Skeletal muscle cell (primary cell): Measurements from ENCODE around the gene SPRED3.
"Not testable (repeated sequence)": the region's sequence is repeated elsewhere in the genome, so short reads cannot be mapped to it uniquely, and the experiment has no call there.

Source experiments
- DNase-seq: peaks from one replicate; pipeline ENCODE4 v3.0.0-alpha.2; 2010; ENCODE audit warnings: low read depth
- H3K4me3 ChIP-seq: 2 replicates; pipeline ENCODE4 v1.5.1; 2011; ENCODE audit warnings: low read depth, mild to moderate bottlenecking, control low read depth, low read length, moderate library complexity

Gene SPRED3

GRCh38 chr19:38411041-38411712 lies 22.7 kb downstream of the SPRED3 start:
- no peak overlapping the region for H3K4me3 ChIP-seq
- DNase-seq, result no peak

GRCh38 chr19:38411898-38412297 lies 23.4 kb downstream of the SPRED3 start:
- H3K4me3 ChIP-seq, DNase-seq: not testable (repeated sequence)

GRCh38 chr19:38412491-38412890 lies 24.0 kb downstream of the SPRED3 start:
- no peak for DNase-seq
- no peak overlapping the region for H3K4me3 ChIP-seq

GRCh38 chr19:38412961-38413360 lies 24.5 kb downstream of the SPRED3 start:
- DNase-seq, result no peak
- H3K4me3 ChIP-seq, result no peak overlapping the region

GRCh38 chr19:38413416-38413815 lies 24.9 kb downstream of the SPRED3 start:
- DNase-seq, result no peak
- no peak overlapping the region for H3K4me3 ChIP-seq

GRCh38 chr19:38417146-38417543 lies 28.6 kb downstream of the SPRED3 start:
- H3K4me3 ChIP-seq, result no peak overlapping the region
- DNase-seq, result no peak

GRCh38 chr19:38417544-38418506 lies 29.3 kb downstream of the SPRED3 start:
- DNase-seq, result no peak
- peak overlapping the region; percentile 15 for H3K4me3 ChIP-seq

- no peak for DNase-seq
- H3K4me3 ChIP-seq, result no peak overlapping the region
Observed at GRCh38 chr19:38420935-38421334, 32.4 kb downstream of the SPRED3 start.

GRCh38 chr19:38421856-38422255 lies 33.4 kb downstream of the SPRED3 start:
- no peak overlapping the region for H3K4me3 ChIP-seq
- DNase-seq, result no peak

- no peak for DNase-seq
Observed at GRCh38 chr19:38422438-38422837, 33.9 kb downstream of the SPRED3 start.

GRCh38 chr19:38424272-38424671 lies 35.8 kb downstream of the SPRED3 start:
- no peak for DNase-seq
- no peak overlapping the region for H3K4me3 ChIP-seq

More at GRCh38 chr19:38422438-38422837, 33.9 kb downstream of the SPRED3 start:
- H3K4me3 ChIP-seq, result no peak overlapping the region

GRCh38 chr19:38425222-38425809 lies 36.8 kb downstream of the SPRED3 start:
- no peak for DNase-seq
- no peak overlapping the region for H3K4me3 ChIP-seq

- DNase-seq, result no peak
- H3K4me3 ChIP-seq, result no peak within 1 kb of the TSS
Observed at GRCh38 chr19:38425810-38426466, 37.4 kb downstream of the SPRED3 start, which contains the start of gene RASGRP4. RASGRP4 (minus strand) TSS chr19:38426219; CDS start chr19:38426091, 128 bp downstream.

- DNase-seq, H3K4me3 ChIP-seq: not testable (repeated sequence)
Observed at GRCh38 chr19:38427035-38427677, 38.7 kb downstream of the SPRED3 start.

- no peak for DNase-seq
- no peak overlapping the region for H3K4me3 ChIP-seq
Observed at GRCh38 chr19:38429055-38429810, 40.7 kb downstream of the SPRED3 start.

- no peak overlapping the region for H3K4me3 ChIP-seq
- DNase-seq, result no peak
Observed at GRCh38 chr19:38429811-38430156, 41.3 kb downstream of the SPRED3 start.

- DNase-seq, result no peak
- H3K4me3 ChIP-seq, result no peak overlapping the region
Observed at GRCh38 chr19:38430931-38431330, 42.4 kb downstream of the SPRED3 start.

- peak within 1 kb of the TSS; percentile 51 for H3K4me3 ChIP-seq
- no peak for DNase-seq
Observed at GRCh38 chr19:38433268-38433733, 44.8 kb downstream of the SPRED3 start, which contains the start of gene RYR1. RYR1 (plus strand) TSS chr19:38433691; CDS start chr19:38433830, 139 bp downstream.
